ENCODE data around the gene SLITRK6.
"Not testable (repeated sequence)": the region's sequence is repeated elsewhere in the genome, so short reads cannot be mapped to it uniquely, and the experiment has no call there.

SLITRK6 gene

GRCh38 chr13:85798556-85798955, 663 bp downstream of the SLITRK6 start:
- DNase-seq (ENCODE audit: low read depth, low spot score) = no peak
- in situ Hi-C loops (cut with HindIII; ENCODE audit: low sequenced_read_pairs) = no loop called here
- no peak overlapping the region for H3K4me3 ChIP-seq (ENCODE audit: low read depth, low read length)
- TF ChIP-seq, protein P1, sequence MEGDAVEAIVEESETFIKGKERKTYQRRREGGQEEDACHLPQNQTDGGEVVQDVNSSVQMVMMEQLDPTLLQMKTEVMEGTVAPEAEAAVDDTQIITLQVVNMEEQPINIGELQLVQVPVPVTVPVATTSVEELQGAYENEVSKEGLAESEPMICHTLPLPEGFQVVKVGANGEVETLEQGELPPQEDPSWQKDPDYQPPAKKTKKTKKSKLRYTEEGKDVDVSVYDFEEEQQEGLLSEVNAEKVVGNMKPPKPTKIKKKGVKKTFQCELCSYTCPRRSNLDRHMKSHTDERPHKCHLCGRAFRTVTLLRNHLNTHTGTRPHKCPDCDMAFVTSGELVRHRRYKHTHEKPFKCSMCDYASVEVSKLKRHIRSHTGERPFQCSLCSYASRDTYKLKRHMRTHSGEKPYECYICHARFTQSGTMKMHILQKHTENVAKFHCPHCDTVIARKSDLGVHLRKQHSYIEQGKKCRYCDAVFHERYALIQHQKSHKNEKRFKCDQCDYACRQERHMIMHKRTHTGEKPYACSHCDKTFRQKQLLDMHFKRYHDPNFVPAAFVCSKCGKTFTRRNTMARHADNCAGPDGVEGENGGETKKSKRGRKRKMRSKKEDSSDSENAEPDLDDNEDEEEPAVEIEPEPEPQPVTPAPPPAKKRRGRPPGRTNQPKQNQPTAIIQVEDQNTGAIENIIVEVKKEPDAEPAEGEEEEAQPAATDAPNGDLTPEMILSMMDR (IDR thresholded peaks at IDR 0.05; ENCODE audit: low read depth, low read length) = no peak

GRCh38 chr13:85797311-85797710, 1.9 kb downstream of the SLITRK6 start:
- DNase-seq (ENCODE audit: low read depth, low spot score) = no peak
- TF ChIP-seq, protein P1 (IDR thresholded peaks at IDR 0.05; ENCODE audit: low read depth, low read length) = no peak
- H3K4me3 ChIP-seq (ENCODE audit: low read depth, low read length) = no peak overlapping the region
- in situ Hi-C loops (cut with HindIII; ENCODE audit: low sequenced_read_pairs) = no loop called here

GRCh38 chr13:85785205-85785604, 14.0 kb downstream of the SLITRK6 start:
- TF ChIP-seq, protein P1 (IDR thresholded peaks at IDR 0.05; ENCODE audit: low read depth, low read length) = no peak
- DNase-seq (ENCODE audit: low read depth, low spot score) = no peak

DNA sequence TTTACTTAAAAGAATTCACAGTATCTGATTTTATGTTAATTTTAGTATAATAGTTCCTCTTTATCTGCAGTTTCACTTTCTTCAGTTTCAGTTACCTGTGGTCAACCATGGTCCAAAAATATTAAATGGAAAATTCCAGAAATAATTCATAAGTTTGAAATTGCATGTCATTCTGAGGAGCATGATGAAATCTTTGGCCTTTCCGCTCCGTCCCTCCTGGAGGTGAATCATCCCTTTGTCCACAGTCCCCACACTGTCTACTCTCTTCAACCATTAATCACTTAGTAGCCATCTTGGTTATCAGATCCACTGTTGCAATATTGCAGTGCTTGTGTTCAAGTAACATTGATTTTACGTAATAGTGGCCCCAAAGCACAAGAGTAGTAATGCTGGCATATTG, 26.9 kb downstream of the SLITRK6 start:
- no peak for DNase-seq (ENCODE audit: low read depth, low spot score)
- in situ Hi-C loops (cut with HindIII; ENCODE audit: low sequenced_read_pairs) = no loop called here
- TF ChIP-seq, protein P1 (IDR thresholded peaks at IDR 0.05; ENCODE audit: low read depth, low read length) = no peak
- no peak overlapping the region for H3K4me3 ChIP-seq (ENCODE audit: low read depth, low read length)

More at GRCh38 chr13:85785205-85785604, 14.0 kb downstream of the SLITRK6 start:
- in situ Hi-C loops (cut with HindIII; ENCODE audit: low sequenced_read_pairs) = no loop called here
- H3K4me3 ChIP-seq (ENCODE audit: low read depth, low read length) = no peak overlapping the region

- no peak overlapping the region for H3K4me3 ChIP-seq (ENCODE audit: low read depth, low read length)
- in situ Hi-C loops (cut with HindIII; ENCODE audit: low sequenced_read_pairs) = no loop called here
- no peak for DNase-seq (ENCODE audit: low read depth, low spot score)
- TF ChIP-seq, protein P1 (IDR thresholded peaks at IDR 0.05; ENCODE audit: low read depth, low read length) = no peak
Measured at GRCh38 chr13:85771856-85772255, 27.4 kb downstream of the SLITRK6 start.

GRCh38 chr13:85768946-85769345, 30.3 kb downstream of the SLITRK6 start:
- TF ChIP-seq, protein P1 (IDR thresholded peaks at IDR 0.05; ENCODE audit: low read depth, low read length) = no peak
- no peak for DNase-seq (ENCODE audit: low read depth, low spot score)
- in situ Hi-C loops (cut with HindIII; ENCODE audit: low sequenced_read_pairs) = no loop called here

DNA sequence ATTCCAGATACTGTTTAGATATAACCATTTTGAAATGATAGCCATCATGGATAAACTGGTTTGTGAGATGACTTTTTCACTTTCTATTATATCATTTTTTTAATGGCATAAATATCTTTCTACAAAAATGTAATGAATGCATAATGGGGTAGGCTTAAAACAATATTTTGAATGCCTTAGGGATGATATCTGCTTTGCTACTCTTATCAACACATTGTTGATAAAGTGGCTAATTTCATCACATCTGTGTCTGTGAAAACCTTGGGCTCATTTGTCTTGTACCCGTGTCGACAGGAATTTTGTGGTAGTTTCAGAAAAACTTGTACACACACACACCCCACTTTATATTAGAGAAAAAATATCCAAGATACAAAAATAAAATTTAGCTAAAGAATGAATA, 44.1 kb downstream of the SLITRK6 start:
- TF ChIP-seq, protein P1 (IDR thresholded peaks at IDR 0.05; ENCODE audit: low read depth, low read length) = no peak
- H3K4me3 ChIP-seq (ENCODE audit: low read depth, low read length) = no peak overlapping the region
- in situ Hi-C loops (cut with HindIII; ENCODE audit: low sequenced_read_pairs) = no loop called here
- DNase-seq (ENCODE audit: low read depth, low spot score) = no peak

More at GRCh38 chr13:85768946-85769345, 30.3 kb downstream of the SLITRK6 start:
- no peak overlapping the region for H3K4me3 ChIP-seq (ENCODE audit: low read depth, low read length)

DNA sequence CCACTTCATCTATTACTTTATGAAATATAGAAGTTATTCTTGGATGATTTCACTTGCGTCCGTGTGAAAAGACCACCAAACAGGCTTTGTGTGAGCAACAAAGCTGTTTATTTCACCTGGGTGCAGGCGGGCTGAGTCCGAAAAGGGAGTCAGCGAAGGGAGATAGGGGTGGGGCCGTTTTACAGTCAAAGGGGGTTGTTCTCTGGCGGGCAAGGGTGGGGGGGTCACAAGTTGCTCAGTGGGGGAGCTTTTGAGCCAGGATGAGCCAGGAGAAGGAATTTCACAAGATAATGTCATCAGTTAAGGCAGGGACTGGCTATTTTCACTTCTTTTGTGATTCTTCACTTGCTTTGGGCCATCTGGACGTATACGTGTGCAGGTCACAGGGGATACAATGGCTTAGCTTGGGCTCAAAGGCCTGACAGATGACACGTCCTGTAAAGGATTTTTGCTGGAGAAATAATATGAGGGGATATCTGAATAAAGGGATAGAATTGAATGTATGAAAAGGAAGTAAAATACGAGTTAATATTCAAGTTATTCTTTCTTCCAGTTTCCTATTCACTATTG, 55.9 kb downstream of the SLITRK6 start:
- H3K4me3 ChIP-seq (ENCODE audit: low read depth, low read length); DNase-seq (ENCODE audit: low read depth, low spot score); in situ Hi-C loops (cut with HindIII; ENCODE audit: low sequenced_read_pairs): not testable (repeated sequence)
